ENCODE data around the gene SIM2. TPM values are rescaled to one million over a fixed set of nuclear protein-coding genes. Genes with fewer than 3 reads are reported as not detected.
A peak's percentile ranks its signal among the peaks of the same experiment; 100 is the strongest.

SIM2 gene
- total RNA-seq, 1 donor from 2014 or later: not detected

DNA sequence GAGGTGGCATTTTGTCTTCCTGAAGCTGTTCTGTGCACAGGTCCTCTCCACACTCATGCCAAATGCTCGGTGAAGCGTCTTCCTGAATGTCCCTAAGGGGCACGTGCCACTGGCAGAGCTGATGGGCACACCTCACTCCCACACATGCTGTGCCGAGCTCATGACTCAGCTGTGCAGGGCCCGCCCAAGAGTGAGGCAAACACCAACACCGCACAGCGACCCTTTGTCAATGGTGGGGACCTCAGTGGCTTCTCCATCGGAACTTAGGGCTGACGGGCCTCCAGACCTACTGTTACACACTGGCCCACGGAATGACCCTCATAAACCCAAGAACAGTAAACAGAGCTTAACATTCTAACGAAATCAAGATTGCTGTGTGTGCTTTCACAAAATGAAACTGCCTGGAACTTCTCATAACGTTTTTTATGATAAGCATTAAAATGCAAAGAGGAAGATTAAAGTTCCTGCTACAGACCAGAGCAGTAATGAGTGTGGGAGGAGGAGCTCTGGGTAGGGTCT, 89.3 kb downstream of the SIM2 start:
- DNase-seq (ENCODE audit: low spot score in 2 of 2, unreplicated experiment in 2 of 2): no peak
- H3K4me3 Mint-ChIP-seq: no peak overlapping the region
- H3K9me3 Mint-ChIP-seq: no peaks in the 10 kb centered on the region
- no peaks in the 10 kb centered on the region for H3K27me3 Mint-ChIP-seq (ENCODE audit: low read depth)
- peak overlapping the region; percentile 9 for H3K27ac Mint-ChIP-seq
- TF ChIP-seq, protein P1, sequence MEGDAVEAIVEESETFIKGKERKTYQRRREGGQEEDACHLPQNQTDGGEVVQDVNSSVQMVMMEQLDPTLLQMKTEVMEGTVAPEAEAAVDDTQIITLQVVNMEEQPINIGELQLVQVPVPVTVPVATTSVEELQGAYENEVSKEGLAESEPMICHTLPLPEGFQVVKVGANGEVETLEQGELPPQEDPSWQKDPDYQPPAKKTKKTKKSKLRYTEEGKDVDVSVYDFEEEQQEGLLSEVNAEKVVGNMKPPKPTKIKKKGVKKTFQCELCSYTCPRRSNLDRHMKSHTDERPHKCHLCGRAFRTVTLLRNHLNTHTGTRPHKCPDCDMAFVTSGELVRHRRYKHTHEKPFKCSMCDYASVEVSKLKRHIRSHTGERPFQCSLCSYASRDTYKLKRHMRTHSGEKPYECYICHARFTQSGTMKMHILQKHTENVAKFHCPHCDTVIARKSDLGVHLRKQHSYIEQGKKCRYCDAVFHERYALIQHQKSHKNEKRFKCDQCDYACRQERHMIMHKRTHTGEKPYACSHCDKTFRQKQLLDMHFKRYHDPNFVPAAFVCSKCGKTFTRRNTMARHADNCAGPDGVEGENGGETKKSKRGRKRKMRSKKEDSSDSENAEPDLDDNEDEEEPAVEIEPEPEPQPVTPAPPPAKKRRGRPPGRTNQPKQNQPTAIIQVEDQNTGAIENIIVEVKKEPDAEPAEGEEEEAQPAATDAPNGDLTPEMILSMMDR (IDR thresholded peaks at IDR 0.05; ENCODE audit: unreplicated experiment): no peak
- H3K36me3 Mint-ChIP-seq: no peaks in the 10 kb centered on the region
- H3K4me1 Mint-ChIP-seq: peaks cover 23% of the 10 kb centered on the region

- Mint-ChIP-seq H3K9me3 (peaks cover 5% of the 10 kb centered on the region), H3K27ac (no peak overlapping the region), H3K27me3 (ENCODE audit: low read depth) (no peaks in the 10 kb centered on the region), H3K36me3 (peaks cover 2% of the 10 kb centered on the region), H3K4me3 (no peak overlapping the region), H3K4me1 (peaks cover 21% of the 10 kb centered on the region)
- TF ChIP-seq, protein P1 (IDR thresholded peaks at IDR 0.05; ENCODE audit: unreplicated experiment): no peak
- DNase-seq (ENCODE audit: low spot score in 2 of 2, unreplicated experiment in 2 of 2): no peak
These were observed 91.7 kb downstream of the SIM2 start for GRCh38 chr21:36790616-36791015.

- peaks cover 5% of the 10 kb centered on the region for H3K36me3 Mint-ChIP-seq
- TF ChIP-seq, protein P1 (IDR thresholded peaks at IDR 0.05; ENCODE audit: unreplicated experiment): no peak
- H3K4me3 Mint-ChIP-seq: no peak overlapping the region
- H3K4me1 Mint-ChIP-seq: peaks cover 21% of the 10 kb centered on the region
- H3K9me3 Mint-ChIP-seq: peaks cover 8% of the 10 kb centered on the region
- DNase-seq (ENCODE audit: low spot score in 2 of 2, unreplicated experiment in 2 of 2): no peak
- H3K27ac Mint-ChIP-seq: peak overlapping the region; percentile 2
- H3K27me3 Mint-ChIP-seq (ENCODE audit: low read depth): no peaks in the 10 kb centered on the region
These were observed 92.3 kb downstream of the SIM2 start for GRCh38 chr21:36791180-36791579.

DNA sequence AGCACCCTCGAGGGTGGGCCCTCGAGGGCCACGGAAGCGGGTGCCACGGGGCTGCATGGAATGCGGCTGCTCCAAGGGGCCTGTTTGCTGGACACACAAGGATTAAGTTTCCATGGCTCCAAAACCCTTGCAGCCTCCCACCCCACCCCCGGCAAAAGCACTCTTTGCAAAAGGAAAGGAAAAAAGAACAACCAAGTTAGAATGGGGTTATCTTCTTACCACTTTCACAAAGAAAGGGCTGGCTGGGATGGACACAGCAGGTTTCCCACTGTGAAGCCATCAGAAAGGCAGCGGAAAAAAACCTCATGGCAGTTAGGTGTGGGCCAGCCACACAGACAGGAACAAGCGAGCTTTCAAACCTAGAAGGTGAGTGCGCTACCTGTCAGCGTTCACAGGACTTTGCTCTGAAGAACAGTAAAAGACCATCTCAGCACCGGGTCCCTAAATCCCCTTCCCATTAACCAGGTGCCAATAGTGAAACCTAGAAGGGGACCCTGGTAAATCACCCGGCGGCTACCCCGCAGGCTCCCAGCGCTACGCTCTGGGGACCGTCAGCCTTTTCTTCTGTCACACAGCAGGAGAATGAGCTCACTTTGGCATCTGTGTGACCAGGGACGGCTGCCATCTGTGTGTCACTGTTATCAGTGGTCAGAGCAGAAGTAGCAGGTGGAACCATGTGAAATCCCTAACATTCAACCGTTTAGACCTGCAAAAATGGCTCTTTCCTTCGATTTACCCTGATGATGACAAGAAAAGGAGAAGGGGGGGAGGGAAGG, 93.0 kb downstream of the SIM2 start:
- TF ChIP-seq, protein P1 (IDR thresholded peaks at IDR 0.05; ENCODE audit: unreplicated experiment): no peak
- Mint-ChIP-seq H3K27ac (no peak overlapping the region), H3K27me3 (ENCODE audit: low read depth) (no peaks in the 10 kb centered on the region), H3K4me3 (no peak overlapping the region), H3K9me3 (peaks cover 13% of the 10 kb centered on the region), H3K36me3 (peaks cover 7% of the 10 kb centered on the region), H3K4me1 (peaks cover 21% of the 10 kb centered on the region)
- no peak for DNase-seq (ENCODE audit: low spot score in 2 of 2, unreplicated experiment in 2 of 2)

- peaks cover 8% of the 10 kb centered on the region for H3K36me3 Mint-ChIP-seq
- no peak overlapping the region for H3K27ac Mint-ChIP-seq
- H3K9me3 Mint-ChIP-seq: peaks cover 19% of the 10 kb centered on the region
- no peaks in the 10 kb centered on the region for H3K27me3 Mint-ChIP-seq (ENCODE audit: low read depth)
- no peak overlapping the region for H3K4me3 Mint-ChIP-seq
- TF ChIP-seq, protein P1 (IDR thresholded peaks at IDR 0.05; ENCODE audit: unreplicated experiment): no peak
- DNase-seq (ENCODE audit: low spot score in 2 of 2, unreplicated experiment in 2 of 2): no peak
- H3K4me1 Mint-ChIP-seq: peaks cover 21% of the 10 kb centered on the region
These were observed 93.6 kb downstream of the SIM2 start for GRCh38 chr21:36792505-36792967.

Data from mesothelial cell of epicardium (in vitro differentiated cells).